NT2/D1 (cell line): Measurements from ENCODE around the gene MTERF4.

Experiments used
- SUZ12 ChIP-seq: IDR thresholded peaks from 2 replicates; pipeline ENCODE4 v1.6.1; 2011; ENCODE audit not compliant: insufficient read length, insufficient read depth; ENCODE audit errors: extremely low read depth
- YY1 ChIP-seq: IDR thresholded peaks from 2 replicates; pipeline ENCODE4 v1.6.1; 2011; ENCODE audit not compliant: insufficient read length, insufficient read depth
- ZNF274 ChIP-seq: IDR thresholded peaks from 2 replicates; pipeline ENCODE4 v1.6.1; 2011; ENCODE audit warnings: mild to moderate bottlenecking, low read depth, low read length

- no peak for TF ChIP-seq YY1
- TF ChIP-seq SUZ12, result no peak
- no peak for TF ChIP-seq ZNF274
Observed at GRCh38 chr2:241131531-241131930, 29.4 kb upstream of the MTERF4 start.
